GM20431 (cell line): ENCODE data around the gene ALS2.
"Not testable (repeated sequence)": the region's sequence is repeated elsewhere in the genome, so short reads cannot be mapped to it uniquely, and the experiment has no call there.

Experiments used
- in situ Hi-C: fragments of 300-500 bp; cut with MseI, MboI; formaldehyde crosslinking; loops from one replicate; pipeline ENCODE4 v1.15.0; 2020; ENCODE audit warnings: low sequenced_read_pairs; ENCODE audit not compliant: unreplicated experiment

Gene ALS2

DNA sequence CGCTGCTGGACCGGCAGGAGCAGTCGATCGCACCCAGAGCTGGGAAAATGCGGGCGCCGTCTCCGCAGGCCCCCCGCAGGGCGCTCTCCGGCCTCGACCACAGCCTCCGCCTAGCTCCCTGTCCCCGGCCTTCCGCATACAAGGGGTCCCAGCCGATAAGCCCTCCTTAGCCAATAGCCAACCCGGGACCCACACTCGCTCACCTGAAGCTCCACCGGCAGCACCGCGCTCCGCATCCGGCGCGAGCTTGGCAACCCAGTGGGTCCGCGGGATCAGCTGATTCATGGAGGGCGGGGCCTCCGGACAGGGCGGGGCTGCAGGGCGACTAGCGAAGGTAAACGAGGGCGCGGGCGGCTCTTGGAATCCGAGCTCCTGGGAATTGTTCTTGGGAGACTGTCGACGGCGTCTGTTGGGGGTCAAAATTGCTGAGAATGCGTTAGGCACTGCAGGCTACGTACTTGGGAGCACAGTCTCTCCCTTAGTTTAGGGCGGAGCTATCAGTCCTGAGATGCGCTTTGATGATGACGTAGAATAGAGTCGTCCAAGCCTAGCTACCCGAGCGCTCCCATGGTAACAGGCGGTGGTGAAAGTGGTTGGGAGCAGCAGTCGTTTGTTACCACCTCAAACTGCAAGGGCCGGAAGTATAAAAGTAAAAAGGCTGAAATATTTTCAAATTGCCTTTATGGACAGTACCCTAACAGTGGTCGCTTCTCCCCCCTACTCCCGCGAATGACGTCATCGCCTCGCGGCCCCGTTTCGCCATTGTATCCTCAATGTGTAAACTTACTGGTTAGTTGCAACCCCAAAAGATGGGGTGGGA is at the start of gene ALS2:
Gene ALS2 (minus strand): TSS at position 260 of the 820 bp plus-strand sequence. CDS start 12,048 bp downstream, outside the sequence.
- in situ Hi-C loops: no loop called here

- in situ Hi-C loops: no loop called here
These were observed 47.5 kb upstream of the ALS2 start for GRCh38 chr2:201828220-201828619.

- in situ Hi-C loops: no loop called here
These were observed 46.9 kb upstream of the ALS2 start for GRCh38 chr2:201827621-201828020.

DNA sequence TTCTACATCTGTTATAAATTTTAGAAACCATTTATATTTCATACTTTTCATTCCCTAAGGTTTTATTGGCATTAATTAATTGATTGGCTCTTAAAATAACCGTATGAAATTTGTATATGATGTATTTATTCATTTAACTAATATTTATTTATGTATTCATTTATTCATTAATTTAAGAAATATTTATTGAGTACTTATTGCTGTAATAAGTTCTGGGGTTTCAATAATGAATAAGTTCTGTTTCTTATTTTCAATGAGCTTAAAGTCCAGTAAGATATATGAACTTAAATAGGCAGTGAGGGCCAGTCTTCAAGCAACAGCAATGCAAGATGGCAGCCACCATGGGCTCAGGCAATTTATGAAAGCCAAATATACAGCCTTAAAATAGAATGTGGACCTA is 43.5 kb upstream of the ALS2 start:
- in situ Hi-C loops: no loop called here

DNA sequence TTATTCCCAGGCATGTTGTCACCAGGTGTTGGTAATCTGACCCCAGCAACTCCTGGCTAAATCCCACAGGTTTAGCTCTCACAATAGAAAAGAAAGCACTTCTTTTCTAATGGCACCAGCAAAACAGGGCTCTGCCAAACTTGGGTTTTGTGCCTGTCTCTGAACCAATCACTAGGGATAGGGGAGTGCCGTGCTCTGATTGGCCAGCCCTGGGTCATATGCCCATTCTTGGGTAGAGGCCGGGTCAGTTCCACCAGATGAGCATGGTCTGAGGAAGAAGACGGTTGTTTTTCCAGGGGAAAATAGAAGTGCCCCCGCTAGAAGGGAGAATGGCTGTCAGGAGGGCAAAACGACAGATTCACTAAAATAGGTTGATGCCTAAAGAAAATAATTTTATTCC is 40.3 kb upstream of the ALS2 start:
- in situ Hi-C loops: no loop called here

DNA sequence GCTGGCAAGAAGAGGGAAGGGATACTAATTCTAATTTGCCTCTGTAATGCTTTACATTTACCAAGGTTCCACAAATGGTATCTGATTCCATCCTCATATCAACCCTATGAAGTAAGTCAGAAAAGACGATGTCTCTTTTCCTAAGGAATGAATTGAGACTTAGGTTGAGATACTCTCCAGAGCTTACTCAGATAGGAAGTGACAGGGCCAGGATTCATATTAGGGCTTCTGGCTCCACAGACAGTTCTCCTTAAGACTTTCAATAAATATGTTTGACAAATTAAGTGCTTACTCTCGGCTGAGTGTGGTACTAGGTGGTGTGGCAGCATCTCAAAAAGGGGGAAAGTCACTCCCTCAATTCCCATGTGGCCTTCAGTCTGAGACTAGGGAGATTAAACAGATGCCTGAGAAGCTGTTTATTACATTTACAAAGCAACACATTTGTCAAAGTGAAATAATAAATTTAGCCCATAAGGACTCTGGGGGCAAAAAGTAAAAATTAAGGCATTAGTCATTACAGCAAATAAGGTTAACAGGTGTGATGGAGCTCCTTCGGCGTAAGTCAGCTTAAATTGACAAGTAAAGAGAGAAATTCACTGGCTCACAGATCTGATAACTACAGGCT is 39.8 kb upstream of the ALS2 start:
- in situ Hi-C loops: no loop called here

- in situ Hi-C loops: no loop called here
These were observed 36.2 kb upstream of the ALS2 start for GRCh38 chr2:201816657-201817575.

DNA sequence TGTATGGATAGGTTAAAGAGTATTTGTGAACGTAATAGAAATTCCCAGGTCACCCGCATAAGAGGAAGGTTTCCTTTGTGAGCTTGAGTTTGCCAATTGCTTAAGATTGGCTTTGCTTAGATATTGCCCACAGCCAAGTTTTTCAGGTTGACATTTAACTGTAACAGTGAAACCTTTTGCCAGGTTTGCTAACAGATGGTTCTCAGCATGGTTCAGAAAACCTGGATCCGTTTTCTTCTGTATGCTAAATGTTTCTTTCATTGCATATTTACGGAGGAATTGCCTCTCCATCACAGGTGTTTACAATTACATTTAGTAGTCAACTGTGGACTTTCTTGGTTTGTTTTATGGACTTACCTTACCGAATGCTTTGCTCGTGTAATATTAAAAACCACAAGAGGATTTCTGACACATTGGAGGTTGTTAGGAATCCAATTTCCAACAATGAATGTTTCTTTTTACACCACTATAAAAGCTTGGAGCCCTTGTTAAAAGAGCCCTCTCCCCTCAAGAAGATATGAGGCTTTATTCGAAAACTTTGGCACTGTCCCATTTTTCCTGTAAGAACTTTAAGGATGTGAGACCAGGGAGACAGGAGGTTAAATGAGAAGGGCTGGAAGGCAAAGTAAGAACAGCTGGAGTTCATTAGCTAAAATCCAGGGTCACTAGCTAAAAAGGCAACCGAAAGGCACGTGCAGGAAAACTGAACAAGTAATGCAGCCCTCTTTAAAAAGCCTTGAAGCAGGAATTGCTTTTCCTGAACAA is 33.4 kb upstream of the ALS2 start:
- in situ Hi-C loops: no loop called here

- in situ Hi-C loops: not testable (repeated sequence)
These were observed 29.9 kb upstream of the ALS2 start for GRCh38 chr2:201810604-201811003.

GRCh38 chr2:201809633-201810032 is 28.9 kb upstream of the ALS2 start:
- in situ Hi-C loops: no loop called here

DNA sequence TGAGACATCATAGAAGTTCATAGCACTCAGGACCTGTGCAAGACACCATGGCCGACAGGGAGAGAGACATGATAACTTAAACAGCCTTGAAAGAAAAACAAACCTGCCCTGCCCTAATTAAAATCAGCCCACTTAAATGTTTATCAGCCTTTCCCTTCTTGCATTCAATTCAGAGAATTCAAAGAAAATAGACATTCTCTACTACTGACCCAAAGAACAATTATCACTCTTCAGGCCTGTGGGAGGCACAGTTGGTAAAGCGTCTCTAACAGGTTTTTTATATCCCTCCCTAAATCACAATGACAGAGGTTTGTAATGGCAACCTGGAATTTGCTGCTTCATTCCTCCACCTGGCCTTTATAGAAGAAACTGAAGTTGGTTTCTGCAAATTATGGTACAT is 27.3 kb upstream of the ALS2 start:
- in situ Hi-C loops: no loop called here

- in situ Hi-C loops: no loop called here
These were observed 26.8 kb upstream of the ALS2 start for GRCh38 chr2:201807452-201807999.

- in situ Hi-C loops: no loop called here
These were observed 25.9 kb upstream of the ALS2 start, which contains the start of gene CDK15 for GRCh38 chr2:201806442-201807170. CDK15 (plus strand) TSS chr2:201806537; CDS start chr2:201806665, 128 bp downstream.

GRCh38 chr2:201798914-201799285 is 18.2 kb upstream of the ALS2 start:
- in situ Hi-C loops: not testable (repeated sequence)

DNA sequence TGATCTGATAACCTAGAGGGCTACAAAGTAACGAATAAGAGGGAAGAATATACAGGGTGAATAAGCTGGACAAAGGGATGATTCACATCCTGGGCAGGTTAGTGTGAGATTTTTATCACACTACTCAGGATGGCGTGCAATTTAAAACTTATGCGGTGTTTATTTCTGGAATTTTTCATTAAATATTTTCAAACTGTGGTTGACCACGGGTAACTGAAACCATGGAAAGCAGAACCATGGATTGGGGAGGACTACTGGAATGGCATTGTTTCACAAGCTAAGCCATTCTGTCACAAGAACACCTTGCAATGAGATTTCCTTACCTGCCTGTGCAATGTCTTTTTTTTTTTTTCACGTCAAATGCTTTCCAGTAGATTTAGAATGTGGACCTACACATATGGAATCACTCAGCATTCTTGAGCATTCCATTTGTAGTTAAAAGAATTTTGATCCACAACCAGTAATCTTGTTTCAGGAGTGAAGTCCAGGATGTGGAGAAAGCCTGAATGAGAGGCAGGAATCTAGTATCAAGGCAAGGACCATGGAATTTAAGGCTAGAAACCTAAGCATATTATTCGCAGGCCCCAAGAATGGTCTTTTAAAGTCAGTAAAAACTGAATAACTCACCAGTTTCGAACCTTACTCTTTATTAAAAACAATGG is 17.6 kb upstream of the ALS2 start:
- in situ Hi-C loops: no loop called here

DNA sequence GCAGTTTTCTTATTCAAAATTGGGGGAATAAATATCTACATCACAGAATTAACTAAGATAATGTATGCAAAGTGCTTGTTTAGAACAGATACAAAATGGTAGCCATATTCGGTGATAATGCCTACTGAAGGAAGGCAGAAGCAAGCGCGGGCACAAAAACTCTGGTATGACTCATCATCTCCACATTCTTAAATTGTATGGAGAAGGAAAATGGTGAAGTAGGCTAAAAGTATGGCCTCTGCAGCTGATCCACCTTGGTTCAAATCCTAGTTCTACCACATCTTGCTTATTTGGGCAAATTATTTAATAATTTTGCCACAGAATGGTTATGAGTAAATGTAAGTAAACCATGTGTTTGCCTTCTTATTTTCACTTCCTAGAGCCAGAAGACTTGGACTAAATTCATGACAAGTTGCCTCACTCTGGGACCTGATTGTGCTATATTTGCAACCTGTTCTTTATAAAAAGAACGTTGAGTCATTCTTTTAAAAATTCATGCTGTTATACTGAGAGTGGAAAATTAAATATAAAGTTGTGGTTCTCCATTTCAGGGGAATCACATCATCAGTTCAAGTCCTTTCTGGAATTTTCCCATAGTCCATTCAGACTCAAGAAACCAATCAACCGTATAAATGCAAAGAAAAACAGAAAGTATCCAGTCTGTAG is 16.6 kb upstream of the ALS2 start:
- in situ Hi-C loops: no loop called here

GRCh38 chr2:201796478-201796865 is 15.7 kb upstream of the ALS2 start:
- in situ Hi-C loops: no loop called here
